Central memory CD8-positive, alpha-beta T cell (primary cell): ENCODE results near the gene UBD.

Experiments
- ATAC-seq: fragments of 150-1000 bp; cut with Tn5 transposase; replicated peaks from 2 replicates; pipeline ENCODE4 v1.10.0; 2022; ENCODE audit warnings: mild to moderate bottlenecking, moderate FRiP score, moderate number of reproducible peaks; ENCODE audit not compliant: poor library complexity, severe bottlenecking; ENCODE audit errors: extremely low read depth
- DNase-seq, 2 donors: peaks; one replicate each; pipeline ENCODE4 v3.0.0; 2021; ENCODE audit warnings: low spot score in 2 of 2
- H3K27ac Mint-ChIP-seq: one replicate; pipeline ENCODE4 v1.8.0; 2022; ENCODE audit warnings: low read depth, mild to moderate bottlenecking, moderate library complexity, mixed read lengths
- H3K27me3 Mint-ChIP-seq: one replicate; pipeline ENCODE4 v1.8.0; 2022; ENCODE audit warnings: mixed read lengths
- H3K36me3 Mint-ChIP-seq: one replicate; pipeline ENCODE4 v1.8.0; 2022; ENCODE audit warnings: mild to moderate bottlenecking, moderate library complexity, mixed read lengths; ENCODE audit not compliant: insufficient read depth
- H3K4me1 Mint-ChIP-seq: one replicate; pipeline ENCODE4 v1.8.0; 2022; ENCODE audit warnings: mixed read lengths
- H3K4me3 Mint-ChIP-seq: one replicate; pipeline ENCODE4 v1.8.0; 2022; ENCODE audit warnings: mild to moderate bottlenecking, moderate library complexity, mixed read lengths
- H3K9me3 Mint-ChIP-seq: one replicate; pipeline ENCODE4 v1.8.0; 2022; ENCODE audit warnings: mixed read lengths

UBD gene

GRCh38 chr6:29509711-29510110 lies 49.8 kb downstream of the UBD start:
- no peaks in the 10 kb centered on the region for H3K9me3 Mint-ChIP-seq
- no peak overlapping the region for H3K4me3 Mint-ChIP-seq
- peaks cover 59% of the 10 kb centered on the region for H3K27me3 Mint-ChIP-seq
- H3K36me3 Mint-ChIP-seq = no peaks in the 10 kb centered on the region
- DNase-seq (no peak), ATAC-seq (no peak)
- no peak overlapping the region for H3K27ac Mint-ChIP-seq
- H3K4me1 Mint-ChIP-seq = no peaks in the 10 kb centered on the region

GRCh38 chr6:29509239-29509638 lies 50.3 kb downstream of the UBD start:
- DNase-seq = peak in 1 of 2 donors; percentile 3
- H3K4me3 Mint-ChIP-seq = no peak overlapping the region
- H3K36me3 Mint-ChIP-seq = no peaks in the 10 kb centered on the region
- H3K27ac Mint-ChIP-seq = no peak overlapping the region
- H3K4me1 Mint-ChIP-seq = no peaks in the 10 kb centered on the region
- no peak for ATAC-seq
- H3K27me3 Mint-ChIP-seq = peaks cover 63% of the 10 kb centered on the region
- no peaks in the 10 kb centered on the region for H3K9me3 Mint-ChIP-seq

- Mint-ChIP-seq H3K27me3 (peaks cover 72% of the 10 kb centered on the region), H3K36me3 (no peaks in the 10 kb centered on the region), H3K4me1 (no peaks in the 10 kb centered on the region), H3K27ac (no peak overlapping the region), H3K9me3 (no peaks in the 10 kb centered on the region), H3K4me3 (no peak overlapping the region)
- ATAC-seq (no peak), DNase-seq (no peak)
Observed at GRCh38 chr6:29507319-29507718, 52.2 kb downstream of the UBD start.

GRCh38 chr6:29506446-29507067 lies 53.0 kb downstream of the UBD start:
- DNase-seq = no peak
- ATAC-seq = no peak
- Mint-ChIP-seq H3K27ac (no peak overlapping the region), H3K27me3 (peaks cover 78% of the 10 kb centered on the region), H3K36me3 (no peaks in the 10 kb centered on the region), H3K4me1 (no peaks in the 10 kb centered on the region), H3K9me3 (no peaks in the 10 kb centered on the region), H3K4me3 (no peak overlapping the region)

- Mint-ChIP-seq H3K4me3 (no peak overlapping the region), H3K27me3 (peaks cover 79% of the 10 kb centered on the region), H3K36me3 (no peaks in the 10 kb centered on the region), H3K4me1 (no peaks in the 10 kb centered on the region), H3K27ac (no peak overlapping the region), H3K9me3 (no peaks in the 10 kb centered on the region)
- ATAC-seq (no peak), DNase-seq (no peak)
Observed at GRCh38 chr6:29505808-29506207, 53.7 kb downstream of the UBD start.
